NCI-H2196 (cell line): ENCODE results near the gene CHADL.
A peak's percentile ranks its signal among the peaks of the same experiment; 100 is the strongest.

Experiments used
- DNase-seq: peaks from one replicate; lab custom pipeline; 2025; ENCODE audit not compliant: unreplicated experiment; lab: John Stamatoyannopoulos, UW

The CHADL gene

DNA sequence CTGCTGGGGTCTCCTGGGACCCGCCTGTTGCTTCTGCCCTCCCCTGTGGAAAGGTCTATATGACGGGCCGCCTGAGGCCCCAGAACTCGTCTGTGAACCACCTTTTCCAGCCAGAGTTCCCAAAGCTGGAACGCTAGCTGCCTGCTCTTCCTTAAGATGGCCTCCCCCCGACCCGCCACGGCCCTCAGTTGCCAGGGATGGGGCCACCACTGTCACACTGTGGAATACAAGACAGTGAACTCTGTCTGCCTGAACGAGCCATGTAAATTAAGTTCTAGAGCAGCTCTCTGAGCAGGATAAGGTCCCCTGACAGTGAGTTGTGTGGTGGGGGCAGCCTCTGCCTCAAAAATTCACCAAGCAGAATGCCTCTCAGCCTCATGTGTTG is 10.3 kb downstream of the CHADL start:
- no peak for DNase-seq

GRCh38 chr22:41229730-41230400 is 10.9 kb downstream of the CHADL start:
- no peak for DNase-seq

- no peak for DNase-seq
Observed at GRCh38 chr22:41229215-41229614, 11.5 kb downstream of the CHADL start.

DNA sequence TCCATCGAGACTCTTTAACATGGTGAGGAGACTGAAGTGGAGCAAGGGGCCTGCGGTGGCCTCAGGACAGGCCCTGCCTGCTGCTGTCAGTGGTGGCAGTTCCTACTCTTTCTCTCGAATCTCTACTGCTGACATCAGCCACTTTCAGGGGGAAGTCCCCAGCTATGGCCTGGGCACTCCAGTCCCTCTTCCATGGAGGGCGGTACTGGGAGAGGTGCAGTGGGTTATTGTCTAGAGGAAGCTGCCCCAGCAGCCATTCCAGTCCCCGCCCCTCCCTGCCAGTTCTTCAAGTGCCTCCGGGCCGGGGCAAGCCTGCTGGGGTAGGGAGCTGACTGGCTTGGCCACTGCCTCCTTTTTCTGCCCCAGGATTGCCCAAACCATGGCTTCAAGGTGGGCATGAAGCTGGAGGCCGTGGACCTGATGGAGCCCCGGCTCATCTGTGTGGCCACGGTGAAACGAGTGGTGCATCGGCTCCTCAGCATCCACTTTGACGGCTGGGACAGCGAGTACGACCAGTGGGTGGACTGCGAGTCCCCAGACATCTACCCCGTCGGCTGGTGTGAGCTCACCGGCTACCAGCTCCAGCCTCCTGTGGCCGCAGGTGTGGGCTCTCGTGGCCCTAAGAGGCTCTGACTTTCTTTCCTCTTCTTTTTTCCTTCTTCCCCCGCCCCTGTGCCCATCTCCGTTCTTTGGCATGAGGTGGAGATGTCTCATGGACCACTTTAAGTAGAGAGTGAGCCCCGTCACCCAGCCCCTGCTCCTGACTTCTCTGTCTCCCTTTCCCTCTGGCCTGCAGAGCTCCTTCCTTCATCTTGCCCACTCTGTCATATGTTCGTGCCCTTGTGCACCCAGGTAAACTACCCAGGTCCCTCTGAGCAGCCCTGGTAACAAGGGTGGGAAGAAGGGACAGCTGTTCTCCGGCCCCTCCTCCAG is 13.7 kb downstream of the CHADL start:
- no peak for DNase-seq

DNA sequence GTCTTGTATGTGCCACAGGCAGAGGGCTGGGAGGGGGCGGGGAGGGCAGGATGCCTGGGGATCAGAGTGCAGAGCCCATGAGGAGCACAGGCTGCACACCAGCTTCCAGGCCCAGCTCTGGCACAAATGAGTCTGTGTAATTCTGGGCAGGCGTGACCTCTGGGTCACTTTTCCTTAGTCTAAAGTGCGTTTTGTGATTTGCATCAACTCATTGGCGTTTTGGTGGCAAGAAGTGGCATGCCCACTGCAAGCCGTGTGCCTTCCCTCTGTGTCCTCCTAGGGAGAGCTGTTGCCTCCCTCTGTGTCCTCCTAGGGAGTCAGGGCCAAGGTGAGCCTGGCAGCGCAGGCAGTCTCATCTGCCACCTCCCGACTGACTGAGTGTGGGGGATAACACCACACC is 17.2 kb downstream of the CHADL start:
- no peak for DNase-seq

GRCh38 chr22:41222846-41223507 is 17.8 kb downstream of the CHADL start:
- DNase-seq = no peak

GRCh38 chr22:41217553-41218157 is 23.1 kb downstream of the CHADL start:
- DNase-seq = peak; percentile 74

DNA sequence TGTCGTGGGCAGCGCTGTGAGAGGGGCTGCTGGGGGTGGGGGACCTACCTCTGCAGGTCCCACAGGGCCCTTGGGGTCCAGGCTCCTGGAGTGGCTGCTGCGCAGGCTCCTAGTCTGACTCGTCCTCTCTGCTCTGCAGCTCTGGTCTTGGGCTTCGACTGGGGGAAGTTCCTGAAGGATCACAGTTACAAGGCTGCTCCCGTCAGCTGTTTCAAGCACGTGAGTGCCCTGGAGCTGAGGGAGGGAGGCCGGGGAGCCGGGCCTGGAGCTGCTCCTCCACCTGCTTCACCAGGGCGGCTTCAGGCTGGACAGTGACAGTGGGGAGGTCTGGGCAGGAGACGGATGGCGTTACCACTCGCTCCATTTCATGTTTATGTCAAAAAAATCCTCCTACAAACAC is 23.7 kb downstream of the CHADL start:
- DNase-seq = peak; percentile 70

GRCh38 chr22:41215926-41216325 is 24.8 kb downstream of the CHADL start:
- DNase-seq = no peak

GRCh38 chr22:41215409-41215808 is 25.3 kb downstream of the CHADL start:
- no peak for DNase-seq

GRCh38 chr22:41206719-41207118 is 34.0 kb downstream of the CHADL start:
- DNase-seq = no peak

DNA sequence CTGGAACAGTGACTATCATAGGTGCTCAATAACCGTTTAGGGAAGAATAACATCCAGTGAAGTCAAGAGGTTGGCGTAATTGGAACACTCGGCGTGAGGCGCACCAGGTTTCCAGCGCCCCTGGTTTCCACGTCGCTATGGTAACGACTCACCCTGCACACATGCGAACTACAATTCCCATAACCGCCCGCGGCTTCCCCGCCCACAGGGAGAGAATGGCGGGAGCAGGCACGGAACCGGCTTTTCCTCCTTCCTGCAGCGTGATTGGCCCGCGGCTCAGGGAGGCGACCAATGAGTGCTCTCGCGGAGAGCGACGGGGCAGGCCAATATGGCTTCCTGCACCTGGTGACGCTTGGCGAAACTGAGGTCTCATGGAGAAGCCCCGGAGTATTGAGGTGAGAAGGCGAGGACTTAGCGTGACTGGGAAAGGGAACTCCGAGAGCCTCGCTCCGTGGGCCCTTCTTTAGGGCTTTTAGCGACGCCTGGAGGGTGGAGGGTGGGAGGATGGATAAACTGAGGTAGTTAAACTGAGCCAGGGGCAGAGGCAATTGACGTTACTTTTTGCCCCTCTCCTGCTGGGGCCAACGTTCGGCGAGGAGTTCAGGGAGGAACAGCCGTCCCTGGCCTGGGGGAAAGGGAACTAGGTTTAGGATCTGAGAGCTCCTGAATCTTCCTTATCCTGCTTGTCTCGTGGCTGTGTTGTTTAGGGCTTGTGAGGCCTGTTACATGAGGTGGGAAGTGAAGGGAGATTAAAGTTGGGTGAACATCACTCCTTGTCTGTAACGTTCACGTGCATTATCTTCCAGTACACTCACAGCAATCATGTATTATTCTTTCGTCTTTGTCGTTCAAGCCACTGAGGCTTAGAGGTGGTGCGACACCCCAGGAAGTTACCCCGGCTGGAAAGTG is 35.5 kb downstream of the CHADL start, which contains the start of gene L3MBTL2:
L3MBTL2 (plus strand) TSS at position 321 of the 909 bp plus-strand sequence; CDS start at position 372, 51 bp downstream.
- peak; percentile 99 for DNase-seq

DNA sequence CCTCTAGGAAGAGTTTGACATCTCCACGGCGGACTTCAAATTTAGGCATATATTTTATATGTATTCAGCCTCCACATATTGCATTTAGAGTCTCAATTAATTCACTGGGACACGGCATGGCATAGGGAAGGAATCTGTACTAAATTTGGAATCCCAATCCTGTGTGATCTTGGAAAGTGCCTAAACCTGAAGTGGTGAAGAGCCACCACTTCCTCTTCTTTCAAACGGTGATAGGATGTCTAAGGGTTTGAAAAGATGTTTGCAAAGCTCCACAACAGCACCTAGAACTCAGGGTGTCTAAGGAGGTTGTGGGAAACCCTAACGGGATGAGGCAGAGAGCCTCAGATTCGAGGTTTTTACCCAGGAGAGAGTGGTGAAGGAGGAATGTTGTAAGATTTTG is 36.7 kb downstream of the CHADL start:
- no peak for DNase-seq

DNA sequence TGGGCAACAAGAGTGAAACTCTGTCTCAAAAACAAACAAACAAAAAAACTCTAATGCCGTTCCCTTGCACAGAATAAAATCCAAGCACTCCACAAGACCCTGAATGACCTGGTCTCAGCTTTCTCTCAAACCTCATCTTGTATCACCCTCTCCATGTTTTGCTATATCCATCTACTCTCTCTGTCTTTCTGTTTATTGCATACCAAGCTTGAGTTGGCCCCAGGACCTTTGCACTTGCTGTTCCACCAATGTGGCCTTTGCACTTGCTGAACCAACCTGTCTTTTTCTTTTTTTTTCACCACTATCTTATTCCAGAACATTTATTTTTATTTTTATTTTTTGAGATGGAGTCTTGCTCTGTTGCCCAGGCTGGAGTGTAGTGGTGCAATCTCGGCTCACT is 37.6 kb downstream of the CHADL start:
- no peak for DNase-seq

DNA sequence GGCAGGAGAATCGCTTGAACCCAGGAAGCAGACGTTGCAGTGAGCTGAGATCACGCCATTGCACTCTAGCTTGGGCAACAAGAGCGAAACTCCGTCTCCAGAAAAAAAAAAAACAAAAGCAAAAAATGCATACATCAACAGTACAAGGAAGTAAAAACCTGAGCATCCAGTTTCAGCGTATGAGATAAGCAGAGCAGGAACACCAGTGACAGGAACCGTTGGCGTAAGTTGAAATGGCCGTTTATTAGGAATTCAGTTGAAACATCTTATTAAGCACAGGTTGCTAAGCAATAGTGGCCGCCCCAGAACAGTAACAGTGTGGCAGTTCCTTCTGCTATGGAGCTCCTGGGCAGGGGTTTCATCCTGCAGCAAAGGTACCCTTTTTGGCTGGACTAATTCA is 39.6 kb downstream of the CHADL start:
- DNase-seq = peak; percentile 14

DNA sequence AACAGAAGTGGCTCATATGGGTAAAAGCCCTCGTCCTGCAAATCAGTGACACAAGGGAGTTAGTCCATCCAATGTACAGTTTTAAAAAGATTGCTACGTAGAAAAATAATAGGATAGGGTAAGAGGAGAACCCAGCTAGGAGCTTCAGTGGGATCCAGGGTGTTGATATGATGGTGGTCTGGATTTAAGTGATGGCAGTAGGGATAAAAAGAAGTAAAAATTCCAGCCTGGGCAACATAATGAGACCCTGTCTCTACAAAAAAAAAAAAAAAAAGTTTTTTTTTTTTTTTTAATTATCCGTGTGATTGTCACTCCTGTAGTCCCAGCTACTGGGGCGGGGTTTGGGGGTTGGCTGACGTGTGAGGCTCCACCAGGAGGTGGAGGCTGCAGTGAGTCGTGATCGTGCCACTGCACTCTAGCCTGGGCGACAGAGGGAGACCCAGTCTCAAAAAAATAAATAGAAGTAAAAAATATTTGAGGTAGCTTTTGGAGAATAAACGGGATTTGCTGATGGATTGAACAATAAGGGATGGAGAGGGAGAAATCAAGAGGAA is 42.6 kb downstream of the CHADL start:
- peak; percentile 37 for DNase-seq

DNA sequence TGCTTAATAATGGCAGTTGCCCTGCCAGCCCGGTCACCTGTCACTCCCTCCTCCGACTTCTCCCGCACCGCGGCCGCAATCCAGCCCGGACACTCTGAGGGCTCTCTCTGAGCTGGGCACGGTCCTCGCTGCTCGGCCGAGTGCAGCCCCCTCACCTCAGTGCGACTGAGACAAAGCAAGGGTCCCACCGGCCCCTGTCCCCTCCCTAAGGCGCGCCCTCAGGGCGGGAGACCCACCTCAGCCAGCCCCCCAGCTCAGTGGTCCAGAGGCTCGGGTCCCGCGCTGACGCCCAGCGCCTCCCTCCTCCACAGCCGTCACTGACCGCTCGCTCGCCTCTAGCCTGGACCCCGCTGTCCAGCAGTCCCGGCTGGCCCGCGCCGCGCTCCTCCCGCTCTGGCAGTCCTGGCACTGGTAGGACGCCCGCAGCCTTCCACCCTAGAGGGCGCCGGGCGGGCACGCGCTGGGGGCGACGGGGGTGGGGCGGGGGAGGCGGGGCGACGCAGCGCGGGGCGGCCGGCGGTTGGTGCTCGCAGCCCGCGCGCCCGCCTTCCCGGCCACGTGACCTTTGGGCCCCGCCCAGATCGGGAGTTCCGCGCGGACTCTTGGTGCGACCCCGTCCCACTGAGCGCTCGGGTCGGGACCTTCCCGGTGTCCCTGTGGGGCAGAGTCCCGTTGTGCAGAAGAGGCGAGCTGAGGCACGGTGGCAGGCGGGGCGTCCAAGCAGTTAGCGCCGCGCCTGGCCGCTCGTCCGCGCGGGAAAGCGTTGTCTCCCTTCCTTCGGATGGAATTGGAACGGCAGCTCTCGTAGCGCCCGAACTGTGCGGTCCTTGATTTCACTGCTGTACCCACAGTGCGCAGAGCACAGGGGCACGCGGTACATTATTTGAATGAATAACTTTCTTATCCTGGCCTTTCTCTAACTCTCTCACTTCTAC is 43.4 kb downstream of the CHADL start:
- peak; percentile 88 for DNase-seq

GRCh38 chr22:41193829-41194228 is 46.9 kb downstream of the CHADL start:
- DNase-seq = no peak

GRCh38 chr22:41191467-41191866 is 49.3 kb downstream of the CHADL start:
- DNase-seq = no peak
